H1 (cell line): Measurements from ENCODE around the gene NCOA6. TPM values are rescaled to one million over a fixed set of nuclear protein-coding genes. Genes with fewer than 3 reads are reported as not detected.

Experiments used
- CTCF ChIA-PET: fragments of 300-600 bp; sonication (Branson Sonifier 250); formaldehyde crosslinking; loops from one replicate; lab custom pipeline; 2021; ENCODE audit not compliant: partially characterized antibody; lab: Charles Lee
- POLR2A ChIA-PET: fragments of 300-600 bp; sonication (Branson Sonifier 250); formaldehyde crosslinking; loops from one replicate; lab custom pipeline; 2021; ENCODE audit warnings: inconsistent platforms; ENCODE audit not compliant: partially characterized antibody; lab: Charles Lee
- DNase-seq, 2 experiments: peaks; one replicate each; pipeline versions ENCODE4 v3.0.0 to v3.0.0-alpha.2; 2010 to 2022; ENCODE audit warnings: low spot score in 2 of 2, low read depth in 1 of 2, mixed read lengths in 1 of 2
- FAIRE-seq: peaks from 2 replicates; lab custom pipeline; 2011; peaks lifted over from hg19 to GRCh38; lab: Jason Lieb, UNC
- H2AFZ ChIP-seq: 2 replicates; pipeline ENCODE4 v1.8.1; 2012; ENCODE audit warnings: low read length, inconsistent platforms
- H2AK5ac ChIP-seq: 2 replicates; pipeline ENCODE4 v1.6.1; 2013; ENCODE audit warnings: low read depth, low read length
- H2BK120ac ChIP-seq: replicated peaks from 2 replicates; pipeline ENCODE3; 2013; ENCODE audit warnings: low read depth, low read length, inconsistent platforms
- H2BK12ac ChIP-seq: 2 replicates; pipeline ENCODE4 v1.6.1; 2013; ENCODE audit warnings: low read depth, low read length
- H2BK15ac ChIP-seq: 2 replicates; pipeline ENCODE4 v1.6.1; 2013; ENCODE audit warnings: low read length
- H2BK20ac ChIP-seq: 2 replicates; pipeline ENCODE4 v1.6.1; 2013; ENCODE audit warnings: low read length
- H2BK5ac ChIP-seq: 2 replicates; pipeline ENCODE4 v1.6.1; 2013; ENCODE audit warnings: low read depth, low read length
- H3K14ac ChIP-seq: 2 replicates; pipeline ENCODE4 v1.6.1; 2013; ENCODE audit warnings: inconsistent platforms; ENCODE audit not compliant: insufficient read length
- H3K18ac ChIP-seq: 2 replicates; pipeline ENCODE4 v1.6.1; 2013; ENCODE audit warnings: low read length; ENCODE audit errors: extremely low read depth
- H3K23ac ChIP-seq: 2 replicates; pipeline ENCODE4 v1.6.1; 2013; ENCODE audit warnings: inconsistent platforms; ENCODE audit not compliant: insufficient read length
- H3K23me2 ChIP-seq: 2 replicates; pipeline ENCODE4 v1.6.1; 2013; ENCODE audit warnings: low read depth, low read length
- H3K27ac ChIP-seq: 2 replicates; pipeline ENCODE4 v1.6.1; 2011; ENCODE audit warnings: low read depth, low read length, inconsistent platforms
- H3K27me3 ChIP-seq, 4 experiments: replicated peaks in 1 of 4; 1 replicate in 1 of 4; 2 replicates in 3 of 4; pipeline versions ENCODE4 v1.6.1 to v1.8.1; 2011 to 2013; ENCODE audit warnings: low read length in 3 of 4, mild to moderate bottlenecking in 3 of 4, inconsistent platforms in 2 of 4, mixed read lengths in 2 of 4, moderate library complexity in 1 of 4; ENCODE audit not compliant: control insufficient read depth in 3 of 4, insufficient read depth in 3 of 4; ENCODE audit errors: extremely low read depth in 1 of 4
- H3K36me3 ChIP-seq, 4 experiments: 2 replicates each; pipeline versions ENCODE4 v1.6.1 to v1.8.1; 2011 to 2013; ENCODE audit warnings: mild to moderate bottlenecking in 4 of 4, low read length in 3 of 4, moderate library complexity in 2 of 4, control low read depth in 1 of 4, inconsistent platforms in 1 of 4; ENCODE audit not compliant: insufficient read depth in 4 of 4, control insufficient read depth in 2 of 4
- H3K4ac ChIP-seq: replicated peaks from 2 replicates; pipeline ENCODE3; 2013; ENCODE audit warnings: low read length, low read depth, mixed read lengths, inconsistent platforms; ENCODE audit not compliant: insufficient read length
- H3K4me1 ChIP-seq, 4 experiments: replicated peaks in 1 of 4; 1 replicate in 1 of 4; 2 replicates in 3 of 4; pipeline versions ENCODE4 v1.6.1 to v1.8.1; 2011 to 2013; ENCODE audit warnings: low read length in 3 of 4, inconsistent platforms in 2 of 4, mixed read lengths in 1 of 4; ENCODE audit not compliant: insufficient read depth in 4 of 4, control insufficient read depth in 3 of 4
- H3K4me2 ChIP-seq, 2 experiments: 2 replicates each; pipeline versions ENCODE4 v1.6.1 to v1.8.1; 2011 to 2013; ENCODE audit warnings: low read depth in 2 of 2, low read length in 2 of 2, control low read depth in 1 of 2, inconsistent platforms in 1 of 2, mild to moderate bottlenecking in 1 of 2; ENCODE audit not compliant: insufficient read depth in 1 of 2
- H3K4me3 ChIP-seq, 4 experiments: fragments of 200-600, 300-600 bp in 1 of 4; sonication (generic), shearing (Covaris generic), sonication (Bioruptor Twin) in 1 of 4; 2 replicates each; pipeline versions ENCODE4 v1.5.1 to v1.8.1; 2011 to 2016; ENCODE audit warnings: low read length in 4 of 4, low read depth in 3 of 4, control low read depth in 2 of 4, inconsistent platforms in 2 of 4, mild to moderate bottlenecking in 2 of 4, mixed read lengths in 1 of 4, moderate library complexity in 1 of 4; ENCODE audit not compliant: insufficient read depth in 2 of 4; ENCODE audit errors: extremely low read depth in 1 of 4
- H3K56ac ChIP-seq: replicated peaks from 2 replicates; pipeline ENCODE3; 2013; ENCODE audit warnings: low read depth, mild to moderate bottlenecking, mixed read lengths, low read length, inconsistent platforms; ENCODE audit not compliant: insufficient read length
- H3K79me1 ChIP-seq: 2 replicates; pipeline ENCODE4 v1.6.1; 2013; ENCODE audit warnings: low read depth, low read length, control low read depth
- H3K79me2 ChIP-seq, 2 experiments: 2 replicates each; pipeline versions ENCODE4 v1.6.1 to v1.8.1; 2012 to 2013; ENCODE audit warnings: low read length in 2 of 2, mild to moderate bottlenecking in 2 of 2, inconsistent platforms in 1 of 2; ENCODE audit not compliant: insufficient read depth in 2 of 2, control insufficient read depth in 1 of 2
- H3K9ac ChIP-seq, 4 experiments: replicated peaks in 1 of 4; 1 replicate in 1 of 4; 2 replicates in 3 of 4; pipeline versions ENCODE4 v1.6.1 to v1.8.1; 2011 to 2013; ENCODE audit warnings: low read depth in 3 of 4, low read length in 3 of 4, control low read depth in 2 of 4, mild to moderate bottlenecking in 2 of 4, moderate library complexity in 2 of 4, inconsistent platforms in 1 of 4; ENCODE audit errors: extremely low read depth in 1 of 4
- H3K9me3 ChIP-seq, 2 experiments: 2 replicates each; pipeline versions ENCODE4 v1.6.1 to v1.8.1; 2012 to 2013; ENCODE audit warnings: mild to moderate bottlenecking in 2 of 2, moderate library complexity in 2 of 2, control low read depth in 1 of 2, inconsistent platforms in 1 of 2, low read depth in 1 of 2, low read length in 1 of 2, mixed read lengths in 1 of 2; ENCODE audit not compliant: insufficient read depth in 2 of 2
- H4K20me1 ChIP-seq, 2 experiments: replicated peaks in 1 of 2; 2 replicates each; pipeline versions ENCODE3 to v1.8.1; 2011 to 2013; ENCODE audit warnings: inconsistent platforms in 2 of 2, low read length in 2 of 2, mild to moderate bottlenecking in 1 of 2; ENCODE audit not compliant: insufficient read depth in 2 of 2, control insufficient read depth in 1 of 2
- H4K5ac ChIP-seq: 2 replicates; pipeline ENCODE4 v1.6.1; 2013; ENCODE audit warnings: low read length, low read depth, mixed read lengths, inconsistent platforms; ENCODE audit not compliant: insufficient read length
- H4K8ac ChIP-seq: 2 replicates; pipeline ENCODE4 v1.8.0; 2013; ENCODE audit warnings: mild to moderate bottlenecking, moderate library complexity, low read length, inconsistent platforms; ENCODE audit not compliant: insufficient read depth; ENCODE audit errors: extremely low read depth
- H4K91ac ChIP-seq: replicated peaks from 2 replicates; pipeline ENCODE3; 2013; ENCODE audit warnings: low read length, mixed read lengths, inconsistent platforms; ENCODE audit not compliant: insufficient read length
- CTBP2 ChIP-seq: IDR thresholded peaks from 2 replicates; pipeline ENCODE4 v1.7.0; 2011; ENCODE audit warnings: borderline replicate concordance, mild to moderate bottlenecking, moderate library complexity, mixed read lengths, low read length; ENCODE audit not compliant: insufficient read depth, insufficient read length
- PHF8 ChIP-seq: fragments of 200-600 bp; sonication (generic); conservative IDR thresholded peaks from 2 replicates; pipeline ENCODE4 v1.7.1; 2012; ENCODE audit warnings: low read depth, mild to moderate bottlenecking, inconsistent platforms, low read length, moderate library complexity
- RAD21 ChIP-seq, 2 experiments: IDR thresholded peaks in 1 of 2; conservative IDR thresholded peaks in 1 of 2; 2 replicates each; pipeline ENCODE4 v1.6.1; 2011; ENCODE audit warnings: low read depth in 2 of 2, low read length in 2 of 2, improper control_type of control experiment in 1 of 2, inconsistent platforms in 1 of 2, mild to moderate bottlenecking in 1 of 2, moderate library complexity in 1 of 2
- WGBS, 2 experiments: shearing (Covaris generic) in 1 of 2; methylation state at CpG; one replicate each; pipeline versions ENCODE4 v1.1.6 to v1.1.7; 2013 to 2015; ENCODE audit warnings: low lambda C conversion rate in 2 of 2, mixed read lengths in 2 of 2, inconsistent platforms in 1 of 2, low coverage in 1 of 2, missing lambda C conversion rate in 1 of 2; ENCODE audit not compliant: insufficient replicate concordance in 2 of 2, insufficient coverage in 1 of 2, insufficient read length in 1 of 2; ENCODE audit errors: extremely low coverage in 1 of 2, missing lambda C conversion rate in 1 of 2; 5-methylcytosine and 5-hydroxymethylcytosine counted together
- polyA plus RNA-seq, 7 experiments: library from polyadenylated mRNA; depleted of rRNA in 3 of 7; stranded (reverse) in 5 of 7; unstranded in 2 of 7; fragments of >200 nt in 5 of 7; fragments of 200-250 nt in 2 of 7; gene quantifications; 1 replicate in 5 of 7; 2 replicates in 1 of 7; 4 replicates in 1 of 7; pipeline versions ENCODE4 v1.2.1 to v1.2.3, GENCODE V29; 2011 to 2013; ENCODE audit warnings: missing spikeins in 2 of 7, mixed read lengths in 2 of 7
- total RNA-seq: library from RNA; stranded (reverse); fragmentation: NEBNext Ultra II Directional; extraction: Animal tissue kit (Norgen Biotek cat#: 25700); gene quantifications from 2 replicates; pipeline ENCODE4 v1.2.1, GENCODE V29; 2021

NCOA6 gene
- total and polyA plus RNA-seq, 2 of the 8 experiments (the other 6 are each of a cell fraction or from before 2014, with no cell fraction given): 9.0 to 9.5 TPM

GRCh38 chr20:34834459-34834893 is 9.0 kb upstream of the NCOA6 start:
- H2AFZ ChIP-seq: no peak overlapping the region
- no peaks in the 10 kb centered on the region; a peak in 1 of 4 replicates for H3K9me3 ChIP-seq
- no peak overlapping the region for H4K91ac ChIP-seq
- no peak overlapping the region for H3K23ac ChIP-seq
- no peak overlapping the region for H3K27ac ChIP-seq
- H4K20me1 ChIP-seq: no peaks in the 10 kb centered on the region
- H3K18ac ChIP-seq: no peak overlapping the region
- H4K5ac ChIP-seq: no peak overlapping the region
- no peak overlapping the region for H3K4me3 ChIP-seq
- no peaks in the 10 kb centered on the region for H3K4me1 ChIP-seq
- H3K79me1 ChIP-seq: no peaks in the 10 kb centered on the region
- no peaks in the 10 kb centered on the region for H3K79me2 ChIP-seq
- POLR2A ChIA-PET: no interaction called here
- no peak overlapping the region for H2AK5ac ChIP-seq
- CTCF ChIA-PET: interaction anchor here (0.6 to 1.2 kb wide), 6 partner anchors 11 to 377 kb away, joined by 3 read pairs; no protein-coding TSS in a partner anchor
- no peak overlapping the region for H2BK120ac ChIP-seq
- H2BK15ac ChIP-seq: no peak overlapping the region
- no peak overlapping the region for H3K14ac ChIP-seq
- H3K4me2 ChIP-seq: no peak overlapping the region
- no peaks in the 10 kb centered on the region for H3K36me3 ChIP-seq
- no peaks in the 10 kb centered on the region for H3K23me2 ChIP-seq
- H4K8ac ChIP-seq: no peak overlapping the region
- FAIRE-seq (no peak), DNase-seq (no peak)
- H3K27me3 ChIP-seq: no peaks in the 10 kb centered on the region
- H2BK12ac ChIP-seq: no peak overlapping the region
- no peak overlapping the region for H3K56ac ChIP-seq
- H2BK5ac ChIP-seq: no peak overlapping the region
- no peak overlapping the region for H3K9ac ChIP-seq
- whole genome bisulfite sequencing, 2 experiments: 85% methylated on average over 6 of the region's 6 CpGs; no CpG with 5 or more reads in 1 of the 2 experiments
- H3K4ac ChIP-seq: no peak overlapping the region
- H2BK20ac ChIP-seq: no peak overlapping the region
- TF ChIP-seq RAD21 (IDR thresholded peaks at IDR 0.05 in 1 of 2, conservative IDR thresholded peaks at IDR 0.05 in 1 of 2; ENCODE audit: low read depth in 2 of 2, low read length in 2 of 2) (peak in 1 of 2 experiments; percentile 43), CTBP2 (no peak), PHF8 (no peak)
- TF ChIP-seq, all 59 proteins: peak for 1
